ENCODE results near the gene ANTXR2. TPM values are rescaled to one million over a fixed set of nuclear protein-coding genes. Genes with fewer than 3 reads are reported as not detected.
"Not testable (repeated sequence)": the region's sequence is repeated elsewhere in the genome, so short reads cannot be mapped to it uniquely, and the experiment has no call there.

The ANTXR2 gene
- total RNA-seq, 1 experiment from 2014 or later: 78.9 TPM

GRCh38 chr4:79920163-79920853 lies 152.7 kb downstream of the ANTXR2 start:
- DNase-seq (ENCODE audit: low read depth): no peak

- DNase-seq (ENCODE audit: low read depth): no peak
Observed at GRCh38 chr4:79918292-79918691, 154.7 kb downstream of the ANTXR2 start.

GRCh38 chr4:79917246-79917645 lies 155.8 kb downstream of the ANTXR2 start:
- peak; percentile 52 for DNase-seq (ENCODE audit: low read depth)

GRCh38 chr4:79915246-79915645 lies 157.8 kb downstream of the ANTXR2 start:
- no peak for DNase-seq (ENCODE audit: low read depth)

GRCh38 chr4:79913581-79913980 lies 159.4 kb downstream of the ANTXR2 start:
- DNase-seq (ENCODE audit: low read depth): peak; percentile 65

- no peak for DNase-seq (ENCODE audit: low read depth)
Observed at GRCh38 chr4:79907001-79907400, 166.0 kb downstream of the ANTXR2 start.

GRCh38 chr4:79906303-79906702 lies 166.7 kb downstream of the ANTXR2 start:
- no peak for DNase-seq (ENCODE audit: low read depth)

GRCh38 chr4:79905212-79905611 lies 167.8 kb downstream of the ANTXR2 start:
- DNase-seq (ENCODE audit: low read depth): no peak

- DNase-seq (ENCODE audit: low read depth): no peak
Observed at GRCh38 chr4:79904331-79904730, 168.7 kb downstream of the ANTXR2 start.

- DNase-seq (ENCODE audit: low read depth): no peak
Observed at GRCh38 chr4:79900182-79900581, 172.8 kb downstream of the ANTXR2 start.

- no peak for DNase-seq (ENCODE audit: low read depth)
Observed at GRCh38 chr4:79899481-79899880, 173.5 kb downstream of the ANTXR2 start.

- DNase-seq (ENCODE audit: low read depth): no peak
Observed at GRCh38 chr4:79898055-79898454, 175.0 kb downstream of the ANTXR2 start.

GRCh38 chr4:79897174-79897573 lies 175.9 kb downstream of the ANTXR2 start:
- no peak for DNase-seq (ENCODE audit: low read depth)

GRCh38 chr4:79893456-79893855 lies 179.6 kb downstream of the ANTXR2 start:
- DNase-seq (ENCODE audit: low read depth): no peak

GRCh38 chr4:79889026-79889425 lies 184.0 kb downstream of the ANTXR2 start:
- DNase-seq (ENCODE audit: low read depth): not testable (repeated sequence)

GRCh38 chr4:79886557-79886956 lies 186.5 kb downstream of the ANTXR2 start:
- no peak for DNase-seq (ENCODE audit: low read depth)

- DNase-seq (ENCODE audit: low read depth): no peak
Observed at GRCh38 chr4:79886021-79886420, 187.0 kb downstream of the ANTXR2 start.

- no peak for DNase-seq (ENCODE audit: low read depth)
Observed at GRCh38 chr4:79883290-79883689, 189.7 kb downstream of the ANTXR2 start.

- DNase-seq (ENCODE audit: low read depth): no peak
Observed at GRCh38 chr4:79882806-79883205, 190.2 kb downstream of the ANTXR2 start.

GRCh38 chr4:79881407-79881806 lies 191.6 kb downstream of the ANTXR2 start:
- DNase-seq (ENCODE audit: low read depth): no peak

- DNase-seq (ENCODE audit: low read depth): no peak
Observed at GRCh38 chr4:79877511-79877910, 195.5 kb downstream of the ANTXR2 start.

- DNase-seq (ENCODE audit: low read depth): no peak
Observed at GRCh38 chr4:79875344-79875899, 197.6 kb downstream of the ANTXR2 start.

- DNase-seq (ENCODE audit: low read depth): no peak
Observed at GRCh38 chr4:79874197-79874596, 198.8 kb downstream of the ANTXR2 start.

Data from HT1080 (cell line).